T47D (cell line): ENCODE measurements around the gene VGLL2.
A peak's percentile ranks its signal among the peaks of the same experiment; 100 is the strongest.

Experiments
- DNase-seq, 2 experiments: peaks; one replicate each; pipeline versions ENCODE4 v3.0.0 to v3.0.0-alpha.2; 2011 to 2012; ENCODE audit warnings: low read depth in 1 of 2, low spot score in 1 of 2
- JUND ChIP-seq: IDR thresholded peaks from 2 replicates; pipeline ENCODE4 v1.6.1; 2012; ENCODE audit warnings: low read depth
- in situ Hi-C: cut with HindIII; loops from 2 replicates; pipeline ENCODE4 v1.10.0; 2016; ENCODE audit warnings: low sequenced_read_pairs, low pct_unique_long_range_greater_than_20kb

Gene VGLL2

DNA sequence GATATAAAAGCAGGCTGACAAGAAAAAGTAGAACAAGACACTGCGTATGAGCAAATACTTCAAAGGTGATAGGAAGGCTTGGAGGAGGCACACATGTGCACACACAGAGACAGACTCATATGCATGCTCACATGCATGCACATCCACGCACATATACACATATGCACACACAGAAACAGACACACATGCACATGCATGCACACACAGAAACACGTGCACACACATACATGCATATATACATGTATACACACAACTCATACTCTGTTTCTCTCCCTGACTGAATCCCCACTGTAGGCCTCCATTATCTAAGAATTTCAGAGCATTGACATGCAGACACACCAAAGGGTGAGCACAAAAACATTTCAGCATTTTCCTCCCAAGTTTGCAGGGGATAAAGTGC, 43.7 kb downstream of the VGLL2 start:
- no peak for TF ChIP-seq JUND
- no peak for DNase-seq
- in situ Hi-C loops = no loop called here

DNA sequence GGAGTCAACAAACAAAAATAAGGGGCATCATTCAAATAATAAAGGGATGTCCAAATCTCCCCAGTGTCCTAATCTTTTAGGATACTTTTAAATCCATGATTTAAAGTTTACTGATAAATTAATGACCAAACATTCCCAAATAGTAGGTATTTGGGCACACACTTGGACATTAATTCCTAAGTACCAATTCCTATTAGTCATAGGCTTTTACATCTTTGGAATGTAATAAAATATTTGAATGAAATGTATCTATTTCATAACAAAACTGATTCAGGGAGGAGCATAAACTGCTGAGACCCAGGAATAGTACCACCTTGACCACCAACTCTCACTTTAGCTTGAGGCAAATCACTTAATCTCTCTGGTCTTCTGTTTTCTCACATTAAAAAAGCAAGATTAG, 44.3 kb downstream of the VGLL2 start:
- no peak for DNase-seq
- TF ChIP-seq JUND = no peak
- in situ Hi-C loops = no loop called here

DNA sequence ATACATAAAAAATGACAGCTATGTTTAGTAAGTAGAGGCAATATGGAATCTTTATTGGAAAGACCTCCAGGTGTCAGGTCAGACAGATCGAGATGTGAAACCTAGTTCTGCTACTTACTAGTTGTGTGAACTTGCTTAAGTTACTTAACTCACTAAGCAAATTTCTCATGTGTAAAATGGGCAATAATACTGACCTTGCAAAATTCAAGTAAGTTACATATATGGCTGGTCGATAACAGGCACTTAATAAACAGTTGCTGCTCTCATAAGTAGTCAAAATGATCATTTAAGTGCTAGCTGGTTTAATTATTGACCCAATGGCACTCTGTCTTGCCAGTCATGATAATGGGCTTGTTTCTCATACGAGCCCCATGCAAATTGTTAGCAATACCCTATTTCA, 46.0 kb downstream of the VGLL2 start:
- in situ Hi-C loops = no loop called here
- DNase-seq = no peak
- no peak for TF ChIP-seq JUND

DNA sequence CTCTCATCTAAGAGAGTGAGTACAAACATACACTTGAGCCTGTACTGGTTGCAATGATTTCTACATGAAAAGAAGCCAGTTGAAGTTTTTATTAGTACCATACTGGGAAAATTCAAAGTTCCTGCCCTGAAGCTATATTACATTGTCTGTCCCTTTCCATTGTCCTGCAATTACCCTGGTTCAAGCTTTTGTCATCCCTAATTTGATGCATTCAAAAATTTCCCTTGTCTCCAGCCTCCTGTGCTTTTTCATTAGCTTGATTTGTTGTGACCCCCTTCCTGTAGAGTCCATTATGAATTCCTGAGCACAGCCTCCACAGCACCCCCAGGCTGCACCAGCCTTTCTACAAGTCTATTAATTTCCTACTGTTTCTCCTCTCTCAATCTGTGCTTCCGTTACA, 46.4 kb downstream of the VGLL2 start:
- no peak for DNase-seq
- in situ Hi-C loops = no loop called here
- no peak for TF ChIP-seq JUND

DNA sequence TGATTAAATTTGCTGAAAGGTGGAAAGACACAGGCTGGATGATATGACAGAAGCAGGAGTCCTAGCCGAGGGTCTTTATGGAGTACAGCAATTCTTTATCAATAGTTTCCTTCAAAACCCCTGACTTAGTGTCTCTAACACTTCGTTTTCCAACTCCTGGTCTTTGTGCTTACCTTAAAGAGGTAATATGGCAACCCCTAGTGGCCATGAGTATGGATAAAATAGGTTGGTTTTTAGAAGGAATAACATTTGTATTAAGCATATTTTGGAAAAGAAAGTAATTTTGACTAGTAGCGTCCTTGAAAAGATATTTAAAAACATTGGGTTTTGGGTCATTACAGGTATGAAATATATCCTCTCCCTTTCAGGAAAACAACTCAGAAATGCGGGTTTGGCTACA, 51.9 kb downstream of the VGLL2 start:
- TF ChIP-seq JUND = no peak
- in situ Hi-C loops = no loop called here
- DNase-seq = peak; percentile 4 to 56
